NCI-H510A (cell line): ENCODE data around the gene ZNF202.

Source experiments
- DNase-seq: peaks from one replicate; lab custom pipeline; 2025; lab: John Stamatoyannopoulos, UW

Gene ZNF202

GRCh38 chr11:123682696-123683410 lies 58.6 kb downstream of the ZNF202 start:
- DNase-seq, result no peak

GRCh38 chr11:123681030-123681429 lies 60.4 kb downstream of the ZNF202 start:
- DNase-seq, result no peak

GRCh38 chr11:123678246-123678645 lies 63.2 kb downstream of the ZNF202 start:
- no peak for DNase-seq

GRCh38 chr11:123677510-123677909 lies 64.0 kb downstream of the ZNF202 start:
- no peak for DNase-seq

- DNase-seq, result no peak
Measured at GRCh38 chr11:123674297-123674696, 67.2 kb downstream of the ZNF202 start.
